NCI-H2227 (cell line): Measurements from ENCODE around the gene GUCY1A1.

Experiments used
- DNase-seq: peaks from one replicate; lab custom pipeline; 2025; ENCODE audit not compliant: unreplicated experiment; lab: John Stamatoyannopoulos, UW

GUCY1A1 gene

GRCh38 chr4:155692361-155692760, 25.7 kb downstream of the GUCY1A1 start:
- no peak for DNase-seq

- DNase-seq, result no peak
These were observed 26.5 kb downstream of the GUCY1A1 start for GRCh38 chr4:155693015-155693663.

GRCh38 chr4:155694100-155694785, 27.6 kb downstream of the GUCY1A1 start:
- DNase-seq, result no peak

DNA sequence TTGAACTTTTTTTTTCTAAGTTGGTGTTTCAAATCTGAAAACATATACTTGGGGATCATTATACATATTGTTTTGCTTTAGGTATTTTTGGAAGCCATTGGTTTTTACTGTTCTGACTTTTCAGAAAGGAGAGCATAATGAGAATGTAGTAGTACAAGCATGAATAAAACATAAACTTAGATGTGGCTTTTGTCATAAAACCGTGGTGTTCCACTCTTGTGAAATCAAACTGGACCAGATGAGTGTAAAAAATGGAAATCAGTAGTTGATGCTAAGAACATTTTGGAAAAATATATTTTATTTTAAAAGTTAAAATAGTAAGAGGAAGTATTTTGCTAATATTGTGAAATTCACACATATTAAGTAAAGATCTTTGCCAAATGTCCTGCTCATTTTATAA, 29.6 kb downstream of the GUCY1A1 start:
- no peak for DNase-seq

DNA sequence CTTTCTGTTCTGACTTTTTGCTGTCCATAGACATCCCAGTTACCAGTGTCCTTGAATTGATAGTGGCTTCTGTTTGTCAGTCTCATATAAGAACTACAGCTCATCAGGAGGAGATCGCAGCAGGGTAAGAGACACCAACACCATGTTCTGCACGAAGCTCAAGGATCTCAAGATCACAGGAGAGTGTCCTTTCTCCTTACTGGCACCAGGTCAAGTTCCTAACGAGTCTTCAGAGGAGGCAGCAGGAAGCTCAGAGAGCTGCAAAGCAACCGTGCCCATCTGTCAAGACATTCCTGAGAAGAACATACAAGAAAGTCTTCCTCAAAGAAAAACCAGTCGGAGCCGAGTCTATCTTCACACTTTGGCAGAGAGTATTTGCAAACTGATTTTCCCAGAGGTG, 30.1 kb downstream of the GUCY1A1 start:
- no peak for DNase-seq

GRCh38 chr4:155701827-155702226, 35.2 kb downstream of the GUCY1A1 start:
- DNase-seq, result no peak

DNA sequence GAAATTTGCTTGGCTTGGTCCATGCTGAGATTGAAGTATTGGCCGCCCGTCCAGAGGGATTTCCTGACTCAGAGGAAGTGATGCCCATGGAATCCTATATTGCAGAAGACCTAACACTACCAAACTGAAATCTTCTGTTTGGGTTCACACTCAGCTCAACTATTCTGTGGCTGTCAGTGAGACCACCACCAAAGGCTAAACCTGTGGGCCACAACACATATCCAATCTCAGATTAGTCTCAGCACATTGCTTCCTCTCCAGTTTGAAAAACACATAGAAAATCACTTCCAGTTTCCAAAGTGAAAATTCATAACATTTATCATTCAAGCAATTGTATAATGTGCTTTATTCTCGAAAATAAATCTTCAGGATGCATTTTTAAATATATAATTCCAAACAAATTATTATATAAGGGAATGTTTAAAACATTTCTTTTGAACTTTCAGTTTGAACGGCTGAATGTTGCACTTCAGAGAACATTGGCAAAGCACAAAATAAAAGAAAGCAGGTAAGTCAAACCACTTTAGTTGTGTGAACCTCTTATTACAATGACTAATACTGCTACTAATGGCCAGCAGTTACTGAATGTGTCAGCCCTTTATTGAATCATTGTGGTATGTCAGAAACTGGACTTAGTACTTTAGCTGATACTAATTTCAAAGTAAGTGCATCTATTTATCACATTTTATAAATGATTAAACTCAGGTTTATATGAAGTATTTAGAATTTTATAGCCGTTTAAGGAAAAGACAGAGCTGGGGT, 37.0 kb downstream of the GUCY1A1 start:
- no peak for DNase-seq

DNA sequence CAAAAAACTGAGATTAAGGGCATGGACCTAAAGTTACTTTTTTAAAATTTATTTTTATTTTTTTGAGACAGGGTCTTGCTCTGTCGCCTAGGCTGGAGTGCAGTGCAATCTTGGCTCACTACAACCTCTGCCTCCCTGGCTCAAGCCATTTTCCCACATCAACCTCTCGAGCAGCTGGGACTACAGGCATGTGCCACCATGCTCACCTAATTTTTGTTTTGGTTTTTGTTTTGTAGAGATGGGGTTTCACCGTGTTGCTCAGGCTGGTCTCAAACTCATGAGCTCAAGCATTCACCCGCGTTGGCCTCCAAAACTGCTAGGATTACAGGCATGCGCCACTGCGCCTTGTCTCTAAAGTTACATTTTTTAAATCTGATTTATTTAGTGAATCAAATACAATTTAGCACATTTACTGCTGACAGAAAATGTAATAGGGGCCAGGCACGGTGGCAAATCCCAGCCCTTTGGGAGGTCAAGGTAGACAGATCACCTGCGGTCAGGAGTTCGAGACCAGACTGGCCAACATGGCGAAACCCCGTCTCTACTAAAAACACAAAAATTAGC, 38.3 kb downstream of the GUCY1A1 start:
- no peak for DNase-seq

DNA sequence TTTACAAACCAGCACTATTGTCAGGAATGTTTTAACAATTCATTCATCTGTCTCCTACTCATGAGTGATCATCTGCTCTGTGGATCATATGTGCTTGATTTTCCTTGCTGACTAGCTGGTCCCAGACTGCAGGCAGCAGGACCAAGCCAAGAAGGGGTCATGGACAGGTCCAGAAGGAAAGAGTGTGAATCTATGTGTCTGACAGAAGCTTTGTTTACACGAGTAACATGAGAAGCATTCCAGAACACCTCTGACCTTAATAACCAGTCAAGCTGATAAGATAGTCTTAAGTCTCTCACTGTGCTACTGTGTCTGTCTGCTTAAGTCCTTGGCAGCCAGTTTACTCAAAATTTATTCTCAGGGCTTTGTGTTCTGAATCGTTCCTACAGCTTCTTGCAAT, 39.0 kb downstream of the GUCY1A1 start:
- no peak for DNase-seq

GRCh38 chr4:155706147-155706546, 39.5 kb downstream of the GUCY1A1 start:
- no peak for DNase-seq

GRCh38 chr4:155707251-155707650, 40.6 kb downstream of the GUCY1A1 start:
- no peak for DNase-seq

- DNase-seq, result no peak
These were observed 42.1 kb downstream of the GUCY1A1 start for GRCh38 chr4:155708782-155709181.

GRCh38 chr4:155709918-155710317, 43.3 kb downstream of the GUCY1A1 start:
- no peak for DNase-seq

GRCh38 chr4:155711556-155711955, 44.9 kb downstream of the GUCY1A1 start:
- no peak for DNase-seq

DNA sequence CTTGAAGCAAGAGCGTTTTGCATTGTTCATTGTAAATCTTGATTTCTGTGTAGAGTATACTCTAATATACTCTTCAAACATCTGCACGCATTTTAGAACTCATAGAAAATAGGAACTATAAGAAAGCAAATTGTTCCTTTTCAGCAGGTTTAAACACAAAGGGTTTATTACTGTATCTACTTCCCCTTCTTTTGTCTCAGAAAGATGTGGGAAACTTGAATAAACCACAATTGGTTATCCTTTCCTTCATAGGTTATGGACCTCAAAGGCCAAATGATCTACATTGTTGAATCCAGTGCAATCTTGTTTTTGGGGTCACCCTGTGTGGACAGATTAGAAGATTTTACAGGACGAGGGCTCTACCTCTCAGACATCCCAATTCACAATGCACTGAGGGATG, 46.2 kb downstream of the GUCY1A1 start:
- DNase-seq, result no peak

DNA sequence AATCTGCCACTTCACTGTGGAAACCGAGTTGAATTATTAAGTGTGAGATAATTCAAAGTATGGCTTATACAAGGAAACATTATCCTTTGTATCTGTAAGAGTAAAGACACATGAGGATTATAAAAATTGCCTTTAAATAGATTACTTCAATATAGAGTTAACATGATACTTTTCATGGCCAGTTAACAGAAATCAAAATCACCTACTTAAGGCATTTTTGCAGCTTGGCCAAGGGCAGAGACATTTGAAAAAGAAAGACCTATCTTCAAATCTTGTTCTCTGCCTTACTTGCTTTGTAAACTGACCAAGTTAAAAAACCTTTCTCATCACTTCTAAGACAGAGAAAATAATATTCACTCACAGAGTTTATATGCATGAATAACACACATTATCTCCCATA, 47.3 kb downstream of the GUCY1A1 start:
- no peak for DNase-seq

- DNase-seq, result no peak
These were observed 55.7 kb downstream of the GUCY1A1 start for GRCh38 chr4:155722336-155722735.

- DNase-seq, result no peak
These were observed 56.3 kb downstream of the GUCY1A1 start for GRCh38 chr4:155722816-155723499.

DNA sequence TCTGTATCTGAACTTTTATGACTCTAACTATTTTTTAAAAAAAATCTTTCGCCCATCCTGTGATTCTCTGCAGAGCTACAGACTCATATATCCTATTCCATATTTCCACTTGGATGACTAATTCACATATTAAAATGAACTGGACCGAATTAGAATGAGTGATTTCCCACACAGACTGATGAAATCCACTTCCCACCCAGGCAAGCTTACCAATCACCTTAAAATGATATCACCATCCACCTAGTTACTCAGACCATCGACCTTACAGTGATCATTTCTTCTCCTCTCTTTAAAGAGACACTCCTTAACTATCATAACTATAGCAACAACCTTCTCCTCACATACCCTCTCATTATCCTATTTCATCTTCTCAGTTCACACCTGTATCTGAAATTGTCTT, 58.1 kb downstream of the GUCY1A1 start:
- no peak for DNase-seq

- no peak for DNase-seq
These were observed 67.4 kb downstream of the GUCY1A1 start for GRCh38 chr4:155734065-155734464.

DNA sequence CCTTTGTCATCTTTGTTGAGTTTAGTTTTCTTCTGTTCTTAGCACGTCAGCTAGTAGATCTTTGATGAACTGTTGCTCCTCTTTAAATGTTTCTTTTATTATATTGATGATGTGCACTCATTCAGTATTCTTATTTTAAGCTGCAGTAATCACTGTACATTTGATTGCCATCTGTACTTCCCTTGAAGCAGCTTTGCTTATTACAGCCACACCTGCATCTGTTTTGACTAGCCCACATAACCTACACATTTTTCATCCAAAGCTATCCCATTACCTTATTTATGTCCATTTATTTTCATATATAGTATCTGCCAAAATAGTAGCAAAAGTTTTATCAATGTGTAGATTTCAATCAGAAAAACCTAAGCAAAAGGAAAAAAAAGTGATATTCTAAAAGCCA, 68.3 kb downstream of the GUCY1A1 start:
- no peak for DNase-seq
